Heart right ventricle (tissue), 16 donors: ENCODE data around the gene APOBEC2. TPM values are rescaled to one million over a fixed set of nuclear protein-coding genes. Genes with fewer than 3 reads are reported as not detected.

Source experiments
- ATAC-seq, 8 donors: fragments of 200-7000 bp; cut with Tn5 transposase; one replicate each; pipeline ENCODE4 v1.9.1; 2020; ENCODE audit warnings: mild to moderate bottlenecking in 8 of 8, moderate library complexity in 8 of 8, moderate number of reproducible peaks in 1 of 8
- DNase-seq, 2 donors: peaks; one replicate each; pipeline ENCODE4 v3.0.0-alpha.2; 2020
- H3K27ac ChIP-seq, 10 donors: fragments of 200-600 bp; sonication (generic) in 2 of 10; one replicate each; pipeline versions ENCODE4 v1.5.0 to v1.8.0; 2020 to 2022; ENCODE audit warnings: mild to moderate bottlenecking in 3 of 10
- H3K27me3 ChIP-seq, 7 donors: fragments of 200-600 bp; one replicate each; pipeline ENCODE4 v1.8.0; 2021 to 2022; ENCODE audit warnings: mild to moderate bottlenecking in 2 of 7
- H3K36me3 ChIP-seq, 9 donors: fragments of 200-600 bp; sonication (generic) in 1 of 9; one replicate each; pipeline versions ENCODE4 v1.5.0 to v1.8.0; 2020 to 2022; ENCODE audit warnings: mild to moderate bottlenecking in 2 of 9
- H3K4me1 ChIP-seq, 9 donors: fragments of 200-600 bp; sonication (generic) in 1 of 9; one replicate each; pipeline versions ENCODE4 v1.5.0 to v1.8.0; 2020 to 2022; ENCODE audit warnings: mild to moderate bottlenecking in 4 of 9
- H3K4me3 ChIP-seq, 10 donors: fragments of 200-600 bp; sonication (generic) in 2 of 10; one replicate each; pipeline versions ENCODE4 v1.5.0 to v1.8.0; 2020 to 2022; ENCODE audit warnings: mild to moderate bottlenecking in 7 of 10, moderate library complexity in 2 of 10
- H3K9me3 ChIP-seq, 11 donors: fragments of 200-600 bp in 10 of 11; sonication (generic) in 2 of 11; one replicate each; pipeline versions ENCODE4 v1.5.0 to v1.8.0; 2013 to 2022; ENCODE audit warnings: mild to moderate bottlenecking in 2 of 11, control low read depth in 1 of 11, moderate library complexity in 1 of 11
- CTCF ChIP-seq, 9 donors: fragments of 200-600 bp; sonication (generic) in 2 of 9; IDR thresholded peaks; one replicate each; pipeline versions ENCODE4 v1.5.0 to v1.8.0; 2021 to 2022; ENCODE audit warnings: antibody characterized with exemption in 9 of 9, mild to moderate bottlenecking in 5 of 9, moderate library complexity in 1 of 9
- WGBS, 2 donors: extraction: QIAGEN DNeasy Blood & Tissue Kit; methylation state at CpG; one replicate each; pipeline ENCODE4 v1.1.7; 2013; ENCODE audit warnings: inconsistent platforms in 1 of 2; 5-methylcytosine and 5-hydroxymethylcytosine counted together
- intact Hi-C, 10 donors: fragments of 100-400 bp; cut with DNase I; formaldehyde crosslinking; loops; one replicate each; pipeline versions ENCODE4 v1.11.1 to v1.14.2; 2022
- polyA plus RNA-seq, 2 donors: library from polyadenylated mRNA; stranded (reverse); fragments of 200-250 nt; gene quantifications; one replicate each; pipeline ENCODE4 v1.2.3, GENCODE V29; 2013
- total RNA-seq, 10 donors: library from RNA; stranded (reverse); fragmentation: NEBNext Ultra II Directional in 3 of 10; extraction: Animal tissue kit (Norgen Biotek cat#: 25700) in 3 of 10; gene quantifications; one replicate each; pipeline versions ENCODE4 v1.2.1 to v1.2.4, GENCODE V29; 2021 to 2023
- donor health status: Arrhythmogenic right ventricular cardiomyopathy.
- donor health status: ischemic (EF 13 %, LVEDD 7.1; RV severe dilation, severe dysfunction).
- donor health status: healthy with polysubstance abuse.
- donor health status: DM: no; HTN: yes; CAD: no.
- donor health status: DM: no; HTN: no; CAD: no.
- donor health status: ischemic (EF 25% LVEDD 6.9; RV normal size, moderate dysfunction).
- donor health status: ischemic (EF 25% LVEDD 5.7; RV mildly dilated, moderate dysfunction).
- donor health status: healthy.
- donor health status: DM: yes; HTN: yes; CAD: no.
- donor health status: Ischemic cardiomyopathy.
- donor health status: ischemic (EF 35%, LVEDD 5.7; RV mildly dilated, moderate dysfunction).
- donor health status: nonischemic (EF 11% LVEDD 7.7; RV severe dilation, severe dysfunction).
- donor health status: DM: yes; HTN: yes; CAD: no.
- donor health status: PGD.
- donor health status: ischemic (EF 29% LVEDD 5.4; RV normal size, mild dysfunction).
- donor health status: nonischemic (EF 23%, LVEDD 6.1; RV moderate dilation, normal function).

The APOBEC2 gene
- total and polyA plus RNA-seq, 12 donors = 79.0 to 307 (median 218) TPM

DNA sequence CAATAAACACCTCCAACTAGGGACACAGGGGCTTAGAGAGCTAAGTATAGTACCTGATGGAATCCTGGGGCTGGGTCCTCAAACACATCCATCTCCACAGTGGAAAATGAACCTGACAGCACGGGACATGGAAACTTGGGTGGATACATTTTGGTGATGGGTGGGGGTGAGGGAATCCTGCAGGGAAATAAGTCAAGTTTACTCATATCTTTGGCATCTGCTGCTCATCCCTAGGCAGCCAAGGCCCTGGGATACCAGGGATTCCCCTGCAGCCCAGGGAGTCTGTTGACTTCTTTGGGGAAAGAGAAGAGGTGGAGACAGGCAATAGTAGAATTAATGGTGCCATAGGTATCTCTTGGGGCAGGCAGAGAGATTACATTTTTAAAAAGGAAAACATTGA is 6.6 kb downstream of the APOBEC2 start:
- TF ChIP-seq CTCF (IDR thresholded peaks at IDR 0.05) = no peak
- H3K4me1 ChIP-seq = peaks cover 4 to 85% (median 40%) of the 10 kb centered on the region in 9 donors
- peak overlapping the region in 7 of 10 donors; percentile 55 to 80 (median 66) for H3K27ac ChIP-seq
- WGBS, 2 donors = 50 to 65% methylated on average over 1 of the region's 1 CpG
- peaks cover 0 to 46% (median 17%) of the 10 kb centered on the region in 9 donors for H3K36me3 ChIP-seq
- no peak for DNase-seq
- no peak for ATAC-seq
- H3K4me3 ChIP-seq = no peak overlapping the region
- no peaks in the 10 kb centered on the region for H3K27me3 ChIP-seq
- no peaks in the 10 kb centered on the region for H3K9me3 ChIP-seq
- intact Hi-C loops = no loop called here

DNA sequence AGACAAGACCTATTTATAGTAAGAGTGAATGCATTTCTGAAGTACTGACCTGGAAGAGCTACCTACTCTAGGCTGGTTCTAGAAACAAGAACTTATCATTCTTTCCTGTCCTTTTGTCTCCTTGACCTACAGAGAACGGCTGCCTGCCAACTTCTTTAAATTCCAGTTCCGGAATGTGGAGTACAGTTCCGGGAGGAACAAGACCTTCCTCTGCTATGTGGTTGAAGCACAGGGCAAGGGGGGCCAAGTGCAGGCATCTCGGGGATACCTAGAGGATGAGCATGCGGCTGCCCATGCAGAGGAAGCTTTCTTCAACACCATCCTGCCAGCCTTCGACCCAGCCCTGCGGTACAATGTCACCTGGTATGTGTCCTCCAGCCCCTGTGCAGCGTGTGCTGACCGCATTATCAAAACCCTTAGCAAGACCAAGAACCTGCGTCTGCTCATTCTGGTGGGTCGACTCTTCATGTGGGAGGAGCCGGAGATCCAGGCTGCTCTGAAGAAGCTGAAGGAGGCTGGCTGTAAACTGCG is 8.3 kb downstream of the APOBEC2 start:
- no peaks in the 10 kb centered on the region for H3K9me3 ChIP-seq
- peaks cover 0 to 63% (median 20%) of the 10 kb centered on the region in 9 donors for H3K36me3 ChIP-seq
- H3K27ac ChIP-seq = peak overlapping the region in 8 of 10 donors; percentile 36 to 80 (median 57)
- no peaks in the 10 kb centered on the region for H3K27me3 ChIP-seq
- DNase-seq = no peak
- peaks cover 5 to 83% (median 49%) of the 10 kb centered on the region in 9 donors for H3K4me1 ChIP-seq
- peak in 5 of 8 donors; percentile 11 to 50 (median 31) for ATAC-seq
- intact Hi-C loops = loop anchor here in 3 of 10 donors (5.0 to 10.0 kb wide), 2 partner anchors 56 to 164 kb away; no protein-coding TSS in a partner anchor
- peak overlapping the region in 3 of 10 donors; percentile 18 to 32 (median 27) for H3K4me3 ChIP-seq
- TF ChIP-seq CTCF (IDR thresholded peaks at IDR 0.05) = no peak
- WGBS, 2 donors = 47 to 58% methylated on average over 13 of the region's 13 CpGs

DNA sequence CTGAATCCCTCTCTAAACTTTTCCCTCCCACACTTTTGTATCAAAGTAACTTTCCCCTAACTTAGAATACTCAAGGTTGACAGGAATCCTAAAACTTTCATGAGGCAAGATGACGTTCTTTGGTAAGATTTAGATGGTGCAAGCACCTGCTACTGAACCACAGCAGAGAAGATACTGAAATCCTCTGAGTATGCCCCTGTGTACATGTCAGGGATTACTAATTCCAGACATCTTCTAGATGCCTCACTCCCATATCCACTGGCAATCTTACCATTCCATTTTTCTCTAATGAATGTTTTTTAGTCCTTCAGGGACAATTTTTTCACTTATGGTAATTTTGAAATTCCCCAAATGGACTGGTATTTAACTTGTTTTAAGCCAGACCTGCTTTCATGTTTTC is 9.1 kb downstream of the APOBEC2 start:
- intact Hi-C loops = loop anchor here in 3 of 10 donors (5.0 to 10.0 kb wide), 2 partner anchors 57 to 165 kb away; no protein-coding TSS in a partner anchor
- Histone ChIP-seq H3K27me3 (no peaks in the 10 kb centered on the region), H3K4me3 (peak overlapping the region in 7 of 10 donors; percentile 6 to 41 (median 20)), H3K4me1 (peaks cover 5 to 84% (median 47%) of the 10 kb centered on the region in 9 donors), H3K27ac (peak overlapping the region in 8 of 10 donors; percentile 47 to 80 (median 59)), H3K9me3 (no peaks in the 10 kb centered on the region), H3K36me3 (peaks cover 0 to 69% (median 20%) of the 10 kb centered on the region in 9 donors)
- DNase-seq (no peak), ATAC-seq (no peak)
- no peak for TF ChIP-seq CTCF (IDR thresholded peaks at IDR 0.05)
- 48 to 58% methylated on average over 1 of the region's 1 CpG for WGBS, 2 donors

- Histone ChIP-seq H3K36me3 (peaks cover 0 to 83% (median 29%) of the 10 kb centered on the region in 9 donors), H3K4me1 (peaks cover 3 to 73% (median 37%) of the 10 kb centered on the region in 9 donors), H3K4me3 (peak overlapping the region in 4 of 10 donors; percentile 14 to 41 (median 32)), H3K9me3 (no peaks in the 10 kb centered on the region), H3K27ac (peak overlapping the region in 9 of 10 donors; percentile 0 to 80 (median 59)), H3K27me3 (no peaks in the 10 kb centered on the region)
- WGBS, 2 donors = 54 to 71% methylated on average over 2 of the region's 2 CpGs
- intact Hi-C loops = loop anchor here in 4 of 10 donors (2.0 to 10.0 kb wide), 3 partner anchors 35 to 167 kb away; no protein-coding TSS in a partner anchor
- peak in 7 of 8 donors; percentile 30 to 77 (median 56) for ATAC-seq
- no peak for DNase-seq
- TF ChIP-seq CTCF (IDR thresholded peaks at IDR 0.05) = peak in 1 of 9 donors; percentile 18
Measured at GRCh38 chr6:41063884-41064285, 10.9 kb downstream of the APOBEC2 start.
